HK-2 (cell line): ENCODE data around the gene NR2F1-AS1.
"Not testable (repeated sequence)": the region's sequence is repeated elsewhere in the genome, so short reads cannot be mapped to it uniquely, and the experiment has no call there.

Experiments
- DNase-seq: peaks from one replicate; pipeline ENCODE4 v3.0.0-alpha.2; 2018; ENCODE audit not compliant: unreplicated experiment

The NR2F1-AS1 gene

DNA sequence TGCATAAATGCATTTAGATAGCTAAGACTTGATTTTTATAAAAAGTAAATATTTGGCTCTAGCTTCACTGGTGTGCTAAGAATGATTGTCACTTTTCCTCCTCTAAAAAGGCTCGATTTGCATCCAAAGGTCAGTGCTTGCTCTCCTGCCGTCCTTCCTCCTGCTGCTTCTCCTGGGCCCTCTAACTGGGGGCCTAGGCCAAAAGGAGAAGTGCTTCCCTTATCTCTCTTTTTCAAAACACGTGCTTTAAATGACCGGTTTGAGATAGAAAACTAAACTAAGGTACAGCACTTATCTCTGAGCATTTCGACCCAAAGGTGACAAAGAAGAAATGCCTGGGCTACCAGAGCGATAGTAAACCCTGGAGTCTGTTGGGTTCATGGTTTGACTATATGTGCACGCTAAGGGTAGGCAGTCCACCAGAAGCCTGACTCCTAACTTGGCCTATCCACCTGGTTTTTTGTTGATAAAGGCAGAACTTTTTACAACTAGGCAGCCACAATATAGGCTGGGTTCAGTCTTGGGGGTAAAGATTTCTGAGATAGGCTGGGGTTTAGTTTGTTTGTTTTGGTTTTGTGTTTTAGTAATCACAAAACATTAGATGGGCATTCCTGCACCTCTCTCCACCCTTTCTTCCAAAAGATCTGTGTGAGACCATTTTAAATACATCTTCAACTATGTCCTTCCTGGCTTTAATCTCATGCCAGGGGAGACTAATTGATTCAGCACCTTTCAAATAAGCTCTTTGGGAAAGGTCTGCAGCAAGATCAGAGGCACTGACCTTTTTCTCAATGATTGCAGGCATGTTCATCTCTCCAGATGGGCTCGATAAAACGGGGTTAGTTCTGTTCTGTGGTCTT lies 3.8 kb downstream of the NR2F1-AS1 start:
- no peak for DNase-seq

DNA sequence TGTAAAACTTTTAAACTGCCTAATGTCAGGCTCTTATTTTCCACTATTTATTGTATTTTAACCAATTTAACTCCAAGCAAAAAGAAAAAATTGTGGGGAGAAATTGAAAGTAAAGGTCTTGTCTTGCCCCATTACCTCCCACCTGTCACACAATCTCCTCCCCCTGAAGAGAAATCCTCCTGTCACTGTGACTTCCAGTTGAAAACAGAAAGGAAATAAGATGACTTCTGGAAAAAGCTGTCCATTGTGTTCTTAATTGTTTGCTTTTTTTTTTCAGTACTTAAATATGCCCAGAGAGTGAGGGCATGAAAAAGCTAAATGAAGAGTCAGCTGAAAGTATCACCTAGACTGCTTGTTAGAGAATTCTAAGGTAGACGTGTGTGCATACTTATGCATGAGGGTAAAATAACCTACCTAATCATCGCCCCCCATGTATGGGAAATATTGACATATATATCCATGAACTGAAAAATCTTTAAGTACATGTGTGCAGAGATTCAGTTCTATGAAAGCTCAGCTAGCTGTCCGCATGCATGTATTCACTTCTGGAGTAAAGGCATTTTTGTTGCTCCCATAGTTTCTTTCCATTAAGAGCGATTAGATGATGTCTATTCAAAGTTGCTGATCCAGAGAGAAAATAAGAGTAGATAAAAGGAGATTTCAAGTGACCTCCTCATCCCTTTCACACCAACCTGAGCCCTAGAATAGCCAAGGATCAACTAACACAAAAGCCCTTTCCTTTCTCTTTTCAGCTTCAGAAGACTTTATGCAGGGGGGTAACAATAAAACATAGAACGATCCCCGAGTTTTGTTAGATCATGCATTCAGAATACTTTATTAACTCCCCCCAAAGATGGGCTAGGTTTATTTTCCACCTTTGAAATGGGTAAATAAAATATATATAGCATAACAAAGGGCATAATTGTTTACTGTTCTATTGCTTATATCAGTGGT lies 5.3 kb downstream of the NR2F1-AS1 start:
- no peak for DNase-seq

DNA sequence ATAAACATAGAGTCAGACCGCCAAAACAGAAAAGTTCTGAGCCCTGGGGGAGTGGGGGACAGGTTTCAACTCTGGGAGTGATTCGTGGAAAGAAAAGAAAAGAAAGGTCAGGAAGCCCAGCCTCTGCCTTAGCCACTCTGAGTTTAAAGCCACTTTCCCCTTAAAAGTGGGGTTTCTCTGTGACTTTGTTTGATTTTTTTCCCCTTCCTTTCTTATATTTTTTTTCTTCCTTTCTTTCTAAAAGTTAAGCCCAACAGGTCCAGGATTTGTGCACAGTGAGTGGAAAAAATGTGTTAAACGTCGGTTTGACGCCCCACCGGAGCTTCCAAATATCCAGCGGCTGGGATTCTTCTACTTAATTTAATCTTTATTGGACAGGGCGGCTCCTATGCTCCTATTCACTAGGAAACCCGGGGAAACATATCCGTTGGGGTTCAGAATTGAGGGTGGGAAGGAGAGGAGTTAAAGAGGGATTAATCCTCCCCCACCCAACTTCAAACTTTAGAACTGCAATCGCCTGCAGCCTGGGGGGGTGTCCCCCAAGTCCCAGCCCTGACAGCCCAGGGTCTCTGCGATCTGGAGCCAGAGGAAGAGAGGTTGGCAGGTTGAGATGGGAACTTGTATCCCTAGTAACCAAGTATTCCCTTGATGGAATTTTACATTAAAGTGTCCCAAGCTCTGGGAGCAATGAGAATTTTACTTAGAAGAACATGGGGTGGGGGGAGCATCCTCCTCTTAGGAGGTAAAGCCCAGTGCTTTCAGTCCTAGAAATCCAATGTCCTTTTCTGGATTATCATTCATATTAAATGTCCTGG lies 6.3 kb downstream of the NR2F1-AS1 start:
- DNase-seq = no peak

GRCh38 chr5:93573354-93574351 lies 7.4 kb downstream of the NR2F1-AS1 start:
- no peak for DNase-seq

DNA sequence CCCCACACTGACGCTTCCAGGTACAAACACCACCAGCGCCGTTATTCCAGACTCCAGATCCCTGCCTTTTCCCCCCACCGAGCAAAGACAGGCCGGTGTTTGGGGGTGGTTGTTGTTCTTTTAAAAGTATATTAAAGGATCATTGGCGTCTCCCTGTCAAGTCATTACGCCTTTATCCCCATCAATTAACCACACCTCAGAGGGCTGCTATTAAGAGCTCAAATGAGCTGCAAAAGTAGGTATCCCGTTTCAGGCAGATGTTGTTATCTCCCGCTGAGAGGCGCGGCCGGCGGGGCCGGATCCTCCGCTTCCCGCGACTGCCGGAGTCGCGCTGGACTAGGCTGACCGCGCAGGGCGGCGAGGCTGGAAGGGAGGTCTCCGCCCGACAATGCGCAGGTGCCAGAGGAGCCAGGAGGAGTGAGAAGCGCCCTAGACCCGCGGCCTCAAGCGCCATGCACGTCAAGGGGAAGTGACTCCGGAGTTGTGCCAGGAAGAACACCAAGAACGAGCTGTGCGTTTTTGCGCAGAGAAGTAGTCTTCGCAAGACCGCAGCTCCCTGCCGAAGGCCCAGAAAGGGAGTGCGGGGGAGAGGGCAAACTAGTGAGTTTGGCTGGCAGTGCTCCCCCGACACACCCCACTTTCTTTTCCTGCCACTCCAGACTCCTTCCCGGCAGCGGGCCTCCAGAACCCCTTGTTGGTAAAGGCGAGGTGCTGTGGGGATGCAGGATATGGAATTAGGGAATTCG lies 8.2 kb downstream of the NR2F1-AS1 start:
- no peak for DNase-seq

DNA sequence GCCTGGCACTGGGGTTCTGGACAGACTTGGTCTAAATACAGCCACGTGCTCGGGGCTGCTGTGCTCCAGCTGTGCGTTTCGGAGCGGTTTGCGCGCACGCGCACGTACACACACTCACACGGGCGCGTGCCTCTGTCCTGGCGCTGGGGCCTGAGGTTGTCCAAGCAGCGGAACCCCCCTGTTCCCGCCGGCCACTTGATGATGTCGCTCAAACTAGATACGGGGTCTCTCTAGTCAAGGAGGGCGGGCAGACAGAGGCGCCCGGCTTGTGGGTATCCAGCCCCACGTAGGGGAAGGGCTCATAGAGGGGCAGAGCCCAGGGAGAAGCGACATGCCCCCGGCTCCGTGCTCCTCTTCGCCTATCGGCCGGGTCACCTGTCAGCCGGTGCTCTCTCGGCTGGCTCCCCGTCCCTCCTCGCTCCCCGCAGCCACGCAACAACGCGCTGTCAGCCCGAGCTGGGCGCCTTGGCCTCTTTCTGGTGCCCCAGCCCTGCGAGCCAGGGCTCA lies 8.9 kb downstream of the NR2F1-AS1 start:
- DNase-seq = no peak

DNA sequence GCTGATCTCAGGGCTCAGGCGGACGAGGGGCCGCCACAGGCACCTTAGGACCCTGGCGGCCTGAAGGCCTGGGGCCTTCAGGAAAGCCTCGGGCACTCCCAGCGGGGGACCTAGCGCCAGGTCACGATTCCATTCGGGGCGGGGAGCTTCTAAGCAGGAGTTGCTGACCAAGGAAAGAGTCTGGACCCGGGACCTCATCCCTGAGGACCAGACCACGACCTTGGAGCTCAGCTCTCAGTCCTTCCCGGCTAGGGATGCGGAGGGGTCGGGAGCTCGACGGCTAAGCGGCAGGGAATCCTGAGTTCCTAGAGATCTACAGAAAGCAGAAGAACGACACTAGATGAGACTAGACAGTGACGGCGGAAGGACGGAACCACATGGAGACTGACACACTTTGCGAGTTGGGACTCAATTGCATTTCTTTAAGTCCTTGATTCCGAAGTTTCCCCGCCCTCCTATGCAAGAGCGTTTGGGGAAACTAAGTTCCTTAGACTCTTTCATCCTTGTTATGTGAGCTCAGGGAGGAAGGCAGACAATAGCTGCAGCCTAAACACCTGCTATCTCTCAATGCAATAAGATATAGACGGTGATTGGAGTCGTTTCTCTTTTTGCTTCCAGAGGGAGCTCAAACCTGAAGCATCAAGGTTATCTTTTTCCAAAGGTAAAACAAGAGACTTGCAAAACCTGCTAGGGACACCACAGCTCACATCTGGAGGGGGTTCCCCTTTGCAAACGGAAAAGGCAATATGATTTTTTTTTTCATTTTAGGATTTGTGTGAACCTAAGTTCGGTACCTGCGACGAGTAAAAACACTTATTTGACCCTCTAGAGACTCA lies 9.7 kb downstream of the NR2F1-AS1 start:
- DNase-seq = no peak

DNA sequence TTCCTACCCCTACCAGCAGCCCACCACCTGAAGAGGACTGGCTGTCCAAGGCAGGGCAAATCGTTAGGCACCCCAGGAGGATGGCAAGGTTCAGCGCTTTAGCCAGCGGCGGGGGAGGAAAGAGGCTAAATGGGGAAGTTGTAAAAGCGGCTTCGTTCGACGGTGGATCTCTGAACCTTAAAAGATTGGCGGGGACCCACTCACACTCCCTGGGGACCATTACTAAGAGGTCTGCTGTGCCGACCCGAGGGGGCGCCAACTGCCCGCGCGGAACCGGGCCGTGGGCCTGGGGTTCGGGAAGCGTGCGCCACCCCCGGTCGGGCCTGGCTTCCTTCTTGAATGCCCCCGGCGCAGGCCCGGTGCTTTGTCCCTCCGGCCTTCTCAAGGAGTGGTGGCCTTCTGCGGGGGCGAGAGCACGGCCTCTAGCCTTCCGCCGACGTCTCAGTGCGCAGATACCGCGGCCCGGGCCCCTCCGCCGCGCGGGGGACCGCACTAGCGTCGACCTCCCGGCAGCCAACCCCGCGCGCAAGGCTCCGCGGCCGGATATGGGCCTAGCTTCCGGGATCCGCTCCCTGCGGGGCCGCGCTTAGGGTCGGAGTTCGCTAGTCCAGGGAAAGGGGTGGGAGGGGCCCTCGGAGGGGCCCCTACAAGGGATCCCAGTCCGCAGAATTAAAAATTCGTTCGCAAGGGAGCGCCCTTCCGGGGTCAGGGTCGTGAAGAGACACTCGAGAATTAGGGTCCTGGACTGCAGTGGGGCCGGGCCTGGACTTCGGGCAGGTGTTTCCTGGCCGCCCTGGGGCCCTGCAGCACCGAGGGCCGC lies 10.5 kb downstream of the NR2F1-AS1 start:
- DNase-seq = no peak

GRCh38 chr5:93569300-93570160 lies 11.5 kb downstream of the NR2F1-AS1 start:
- no peak for DNase-seq

GRCh38 chr5:93567424-93567823 lies 13.6 kb downstream of the NR2F1-AS1 start:
- DNase-seq = no peak

GRCh38 chr5:93566091-93566490 lies 14.9 kb downstream of the NR2F1-AS1 start:
- DNase-seq = no peak

DNA sequence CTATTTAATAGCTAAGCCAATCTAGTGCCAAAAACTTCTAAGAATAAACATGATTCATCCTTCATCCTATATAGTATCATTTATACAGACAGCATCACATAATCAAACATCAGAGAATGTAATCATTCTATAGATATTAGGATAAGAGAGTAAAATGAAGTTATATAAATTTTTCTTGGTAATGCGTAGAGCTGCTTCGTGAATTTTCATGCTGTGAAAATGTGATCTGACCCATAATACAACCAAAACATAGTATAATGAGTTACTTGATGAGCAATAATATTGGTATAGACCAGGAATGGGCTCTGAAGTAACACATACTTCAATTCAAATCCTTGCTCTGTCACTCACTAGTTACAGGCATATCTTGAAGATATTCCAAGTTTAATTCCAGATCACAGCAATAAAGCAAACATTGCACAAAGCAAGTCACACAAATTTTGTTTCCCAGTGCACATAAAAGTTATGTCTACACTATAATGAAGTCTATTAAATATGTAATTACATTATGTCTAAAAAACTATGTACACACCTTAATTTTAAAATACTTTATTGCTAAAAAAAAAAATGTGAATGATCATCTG lies 23.9 kb downstream of the NR2F1-AS1 start:
- no peak for DNase-seq

- not testable (repeated sequence) for DNase-seq
Measured at GRCh38 chr5:93549594-93549993, 31.4 kb downstream of the NR2F1-AS1 start.

DNA sequence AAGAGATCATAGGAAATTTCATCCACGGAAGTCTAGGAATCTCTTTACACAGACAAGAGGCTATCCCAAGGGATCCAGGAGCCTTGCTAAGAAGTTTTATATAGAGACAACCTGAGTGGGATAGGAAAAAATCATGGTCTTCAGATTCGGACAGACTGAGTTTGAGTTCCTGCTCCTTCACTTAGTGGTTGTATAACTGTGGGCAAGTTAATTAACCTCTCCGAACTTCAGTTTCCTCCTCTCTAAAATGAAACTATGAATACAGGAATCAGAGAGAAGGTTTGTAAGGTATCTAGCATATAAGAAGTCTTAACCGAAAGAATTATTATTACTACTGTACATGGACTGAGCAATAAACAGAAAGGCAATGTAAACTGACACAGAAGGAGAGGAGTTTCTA lies 35.1 kb downstream of the NR2F1-AS1 start:
- DNase-seq = no peak

GRCh38 chr5:93532370-93532769 lies 48.6 kb downstream of the NR2F1-AS1 start:
- no peak for DNase-seq

- DNase-seq = not testable (repeated sequence)
Measured at GRCh38 chr5:93521815-93522214, 59.2 kb downstream of the NR2F1-AS1 start.
